ENCODE results near the gene SLC1A7.

SLC1A7 gene

DNA sequence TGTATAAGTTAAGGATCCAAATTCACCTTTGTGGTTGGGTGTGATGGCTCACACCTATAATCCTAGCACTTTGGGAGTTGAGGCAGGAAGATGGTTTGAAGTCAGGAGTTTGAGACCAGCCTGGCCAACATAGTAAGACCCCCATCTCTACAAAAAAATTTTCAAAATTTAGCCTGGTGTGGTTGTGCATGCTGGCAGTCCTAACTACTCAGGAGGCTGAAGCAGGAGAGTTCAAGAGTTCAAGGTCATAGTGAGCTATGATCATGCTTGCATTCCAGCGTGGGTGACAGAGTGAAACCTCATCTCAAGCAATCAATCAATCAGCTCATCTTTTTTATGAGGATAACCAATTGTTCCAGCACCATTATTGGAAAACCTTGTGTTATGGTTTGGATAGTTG lies 16.5 kb upstream of the SLC1A7 start:
- no peak for DNase-seq

- DNase-seq: no peak
These were observed 14.3 kb upstream of the SLC1A7 start for GRCh38 chr1:53156783-53157182.

- no peak for DNase-seq
These were observed 13.5 kb upstream of the SLC1A7 start for GRCh38 chr1:53155945-53156344.

DNA sequence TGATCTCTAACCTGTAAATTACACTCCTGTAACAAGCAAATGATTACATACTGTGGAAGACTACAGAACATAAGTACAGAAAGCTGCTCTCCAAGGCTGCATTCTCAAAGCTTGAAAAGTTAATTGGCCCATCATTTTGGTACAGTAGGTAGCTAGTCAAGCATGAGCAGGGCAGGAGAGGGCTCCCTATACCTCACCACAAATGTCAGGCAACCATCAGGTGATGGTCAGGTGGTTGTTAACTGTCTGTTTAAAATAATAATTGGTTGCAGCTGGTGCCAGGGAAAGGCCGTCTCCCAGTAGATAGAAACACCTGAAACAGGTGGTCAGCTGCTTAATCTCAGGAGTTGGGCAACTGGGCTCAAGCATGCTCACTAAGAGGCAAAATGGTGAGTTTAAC lies 13.1 kb upstream of the SLC1A7 start:
- DNase-seq: no peak

DNA sequence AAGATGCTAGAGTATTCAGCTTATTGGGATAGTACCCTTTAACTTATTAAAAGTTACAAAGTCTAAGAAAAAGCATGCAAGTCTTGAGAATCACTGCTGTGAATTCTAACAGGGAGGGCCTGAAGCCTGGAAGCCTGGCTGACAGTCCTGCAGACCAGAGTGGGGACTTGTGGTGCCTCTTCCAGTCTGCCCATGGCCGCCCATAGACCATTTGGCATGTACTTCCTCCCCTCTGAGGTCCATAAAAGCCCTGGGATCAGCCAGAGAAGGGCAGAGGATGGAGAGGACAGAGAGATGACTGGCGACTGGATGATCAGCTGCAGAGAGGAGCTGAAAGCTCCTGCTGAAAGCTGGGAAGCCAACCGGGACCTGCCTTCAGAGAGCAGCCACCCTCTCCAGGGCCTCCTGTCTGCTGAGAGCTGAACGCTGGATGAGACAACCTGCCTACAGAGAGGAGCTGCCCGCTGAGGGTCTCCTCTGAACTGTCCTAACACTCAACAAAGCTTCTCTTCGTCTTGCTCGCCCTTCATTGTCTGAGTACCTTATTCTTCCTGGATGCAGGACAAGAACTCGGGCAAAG lies 12.5 kb upstream of the SLC1A7 start:
- no peak for DNase-seq

- DNase-seq: no peak
These were observed 11.3 kb upstream of the SLC1A7 start for GRCh38 chr1:53153752-53154151.

DNA sequence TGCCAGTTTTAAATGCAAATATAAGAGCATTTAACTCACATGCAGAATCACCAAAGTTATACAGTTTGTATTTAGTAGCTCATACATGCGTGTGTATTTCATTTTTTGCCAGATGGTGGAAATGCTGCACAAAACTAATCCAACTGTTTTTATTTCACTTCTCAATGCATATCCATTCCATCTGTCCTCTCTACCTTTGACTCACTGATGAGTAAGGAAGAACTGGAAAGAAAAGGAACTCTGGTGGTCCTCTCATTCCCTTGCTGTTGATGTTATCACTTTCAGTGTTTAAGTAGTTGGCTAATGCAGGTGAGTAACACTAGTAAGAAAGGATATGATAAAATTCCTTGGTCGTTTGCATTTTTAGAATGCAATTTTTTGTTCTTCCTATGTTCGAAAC lies 5.7 kb upstream of the SLC1A7 start:
- no peak for DNase-seq

DNA sequence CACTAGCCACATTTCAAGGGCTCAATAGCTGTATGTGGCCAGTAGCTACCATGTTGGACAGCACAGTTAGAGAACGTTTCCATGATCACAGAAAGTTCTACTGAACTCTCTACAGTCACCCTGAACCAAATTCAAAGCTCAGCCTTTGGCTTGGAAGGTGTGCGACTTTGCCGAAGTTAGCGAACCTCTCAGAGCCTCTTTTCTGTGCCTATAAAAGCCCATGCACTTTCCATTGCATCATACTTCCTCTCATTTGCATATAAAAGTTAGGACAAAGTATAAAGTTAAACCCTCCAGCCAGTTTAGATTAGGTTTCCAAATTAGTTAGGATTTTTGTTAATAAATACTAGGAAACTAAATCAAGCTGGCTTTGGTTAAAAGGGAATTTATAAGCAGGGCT lies 4.7 kb upstream of the SLC1A7 start:
- DNase-seq: no peak

GRCh38 chr1:53145942-53146708 lies 3.7 kb upstream of the SLC1A7 start:
- DNase-seq: no peak

DNA sequence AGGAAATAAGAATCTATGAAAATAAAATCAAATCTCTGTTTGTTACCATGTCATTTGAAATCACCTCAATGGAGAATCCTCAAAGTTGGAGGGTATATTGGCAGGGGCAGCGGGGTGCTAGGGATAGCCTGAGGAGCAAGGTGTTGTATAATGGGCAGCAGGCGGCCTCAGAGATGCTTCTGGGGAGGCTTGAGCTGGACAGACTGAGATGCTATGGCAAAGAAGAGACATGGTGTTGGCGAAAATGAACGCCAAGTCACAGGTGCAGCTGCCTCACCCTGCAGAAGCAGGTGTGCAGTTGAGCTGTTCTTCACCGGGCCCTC lies 3.1 kb upstream of the SLC1A7 start:
- no peak for DNase-seq

DNA sequence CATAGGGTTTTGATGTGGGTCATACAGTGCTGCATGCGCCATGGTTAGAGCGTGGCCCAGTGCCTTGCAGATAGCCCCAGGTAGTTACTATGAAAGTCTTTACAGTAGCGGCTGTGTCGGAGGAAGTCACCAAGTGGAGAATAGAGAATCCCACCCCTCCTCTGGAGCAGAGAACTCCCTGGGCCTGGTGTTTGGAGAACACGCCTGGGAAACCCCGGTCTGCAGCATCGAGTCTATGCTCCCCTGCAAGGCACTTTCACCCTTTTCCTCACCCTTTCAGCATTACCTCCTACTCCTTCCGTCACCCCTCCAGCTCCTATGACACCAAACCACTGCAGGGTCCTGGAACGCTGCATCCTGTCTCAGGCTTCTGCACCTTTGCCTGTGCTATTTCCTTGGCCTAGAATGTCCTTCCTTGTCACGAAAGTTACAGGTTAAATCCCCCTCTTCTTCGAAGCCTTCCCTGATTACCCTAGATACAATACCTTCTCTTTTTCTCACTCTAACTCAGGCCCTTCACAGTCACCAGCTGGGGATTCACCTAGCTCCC lies 2.7 kb upstream of the SLC1A7 start:
- no peak for DNase-seq

DNA sequence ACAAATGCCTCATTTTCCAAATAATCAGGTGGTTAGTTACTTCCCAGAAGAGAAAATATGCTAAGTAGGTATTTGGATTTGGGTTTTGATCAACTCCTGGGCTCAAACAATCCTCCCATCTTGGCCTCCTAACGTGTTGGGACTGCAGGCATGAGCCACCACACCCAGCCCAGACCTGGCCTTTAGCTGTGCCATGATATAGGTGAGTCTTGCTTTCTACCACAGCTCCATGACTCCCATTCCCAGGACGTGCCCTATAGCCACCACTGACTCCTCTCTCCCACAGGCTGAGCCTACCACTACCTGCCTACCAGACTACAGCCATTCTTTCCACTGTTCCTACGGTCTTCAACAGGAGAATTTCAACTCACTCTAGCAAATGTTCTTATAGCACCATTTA lies 1.8 kb upstream of the SLC1A7 start:
- DNase-seq: no peak

DNA sequence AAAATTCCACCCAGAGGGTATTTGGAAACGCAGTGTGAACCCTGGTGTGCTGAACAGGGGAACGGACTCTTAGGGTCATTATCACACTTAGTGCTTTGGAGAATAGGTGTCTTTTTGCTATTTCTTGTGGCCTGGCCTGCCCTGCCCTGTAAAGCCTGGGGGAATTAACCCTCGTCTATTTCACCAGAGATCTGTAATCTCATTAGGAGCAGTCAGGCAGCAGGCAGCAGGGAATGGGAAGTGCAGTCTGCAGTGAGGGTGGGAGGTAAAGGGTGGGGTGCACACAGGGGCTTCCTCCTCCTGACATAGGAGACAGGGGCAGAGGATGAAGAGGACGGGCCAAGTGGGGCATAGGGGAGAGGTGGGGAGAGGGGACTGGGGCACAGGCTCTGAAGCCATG lies 1.1 kb upstream of the SLC1A7 start:
- no peak for DNase-seq

DNA sequence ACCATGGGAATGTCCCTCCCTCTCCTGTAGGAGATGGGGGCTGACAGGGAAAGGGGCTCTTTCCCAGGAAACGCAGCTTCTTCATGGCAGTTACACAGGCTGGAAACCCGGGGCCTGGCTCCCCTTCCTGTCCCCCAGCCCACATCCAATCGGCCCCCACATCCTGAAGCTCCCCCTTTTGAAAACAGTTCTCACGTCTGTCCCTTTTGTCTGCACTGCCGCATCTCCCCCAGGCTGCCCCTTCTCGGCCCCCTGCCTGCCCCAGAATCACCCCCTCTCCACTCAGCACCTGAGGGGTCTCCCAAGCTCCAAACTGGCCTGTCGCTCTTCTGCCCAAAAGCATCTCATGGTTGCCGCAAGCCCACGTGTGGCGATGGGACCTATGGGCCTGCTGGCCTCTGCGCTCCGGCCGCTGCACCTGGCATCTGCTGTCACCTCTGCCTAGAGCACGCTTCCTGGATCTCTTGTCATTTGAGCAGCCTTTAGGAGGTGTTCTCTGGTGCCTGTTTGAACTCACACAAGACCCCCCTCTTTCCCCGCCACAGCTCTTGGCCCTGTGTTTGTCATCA lies 867 bp downstream of the SLC1A7 start:
- no peak for DNase-seq

- no peak for DNase-seq
These were observed 2.0 kb downstream of the SLC1A7 start for GRCh38 chr1:53140451-53140850.

DNA sequence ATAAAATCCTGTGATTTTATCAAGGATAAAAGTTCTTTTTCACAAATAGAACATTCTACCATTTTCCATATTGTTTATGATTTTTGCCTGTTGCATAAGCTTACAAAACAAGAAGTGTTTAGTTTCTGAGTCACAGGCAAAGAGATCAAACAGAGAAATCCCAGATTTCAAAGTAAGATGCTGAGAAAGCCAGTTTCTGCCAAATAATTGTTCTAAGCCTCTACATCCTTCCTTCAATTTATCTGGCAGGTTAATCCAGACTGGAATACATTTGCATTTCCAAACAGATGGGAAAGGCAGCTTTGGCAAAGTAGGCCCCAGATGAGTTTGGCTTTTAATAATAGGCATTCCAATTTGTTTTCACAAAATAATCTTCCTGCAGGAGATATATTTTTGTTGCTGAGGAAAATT lies 2.5 kb downstream of the SLC1A7 start:
- DNase-seq: no peak

- DNase-seq: no peak
These were observed 3.2 kb downstream of the SLC1A7 start for GRCh38 chr1:53138991-53139884.

GRCh38 chr1:53137729-53138128 lies 4.7 kb downstream of the SLC1A7 start:
- DNase-seq: no peak

DNA sequence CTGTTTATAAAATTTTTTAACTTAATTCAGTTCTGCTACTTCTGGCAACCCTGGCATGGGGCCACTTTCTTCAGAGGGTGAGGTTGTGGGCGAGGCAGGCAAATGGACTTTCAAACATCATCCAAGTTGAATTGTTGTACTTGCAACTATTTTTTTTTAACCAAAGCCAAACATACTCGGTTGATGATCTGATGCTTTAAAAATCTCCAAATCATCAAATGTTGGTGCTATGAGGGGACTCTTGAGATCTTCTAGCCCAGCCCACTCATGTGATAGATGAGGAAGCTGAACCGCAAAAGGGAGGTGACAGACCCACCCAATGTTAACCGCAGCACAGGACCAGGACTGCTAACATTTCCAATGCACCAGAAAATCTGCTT lies 6.7 kb downstream of the SLC1A7 start:
- DNase-seq: no peak

GRCh38 chr1:53134961-53135734 lies 7.3 kb downstream of the SLC1A7 start:
- no peak for DNase-seq

DNA sequence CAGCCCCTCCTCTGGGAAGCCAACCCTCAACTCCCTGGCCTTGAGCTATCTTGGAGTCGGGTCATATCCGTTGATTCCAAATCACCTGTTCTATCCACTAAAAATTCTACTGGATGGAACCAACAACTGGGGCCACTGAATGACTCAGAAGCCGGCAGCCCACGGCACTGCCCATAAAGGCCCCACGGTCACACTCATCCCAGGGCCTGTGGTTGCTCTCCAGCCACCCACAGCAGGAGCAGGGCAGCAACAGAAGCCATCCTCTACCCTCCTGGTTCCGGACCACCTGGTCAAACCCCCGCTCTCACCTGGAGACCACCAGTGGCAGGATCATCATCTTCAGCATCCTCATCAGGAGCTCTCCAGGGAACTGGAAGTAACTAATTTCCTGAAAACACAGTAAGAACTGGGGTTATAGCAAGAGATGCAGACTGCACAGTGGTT lies 8.4 kb downstream of the SLC1A7 start:
- no peak for DNase-seq

GRCh38 chr1:53133261-53134041 lies 9.0 kb downstream of the SLC1A7 start:
- no peak for DNase-seq

All from SIG-M5 (cell line).